ENCODE data around the gene SPATA13.

SPATA13 gene

DNA sequence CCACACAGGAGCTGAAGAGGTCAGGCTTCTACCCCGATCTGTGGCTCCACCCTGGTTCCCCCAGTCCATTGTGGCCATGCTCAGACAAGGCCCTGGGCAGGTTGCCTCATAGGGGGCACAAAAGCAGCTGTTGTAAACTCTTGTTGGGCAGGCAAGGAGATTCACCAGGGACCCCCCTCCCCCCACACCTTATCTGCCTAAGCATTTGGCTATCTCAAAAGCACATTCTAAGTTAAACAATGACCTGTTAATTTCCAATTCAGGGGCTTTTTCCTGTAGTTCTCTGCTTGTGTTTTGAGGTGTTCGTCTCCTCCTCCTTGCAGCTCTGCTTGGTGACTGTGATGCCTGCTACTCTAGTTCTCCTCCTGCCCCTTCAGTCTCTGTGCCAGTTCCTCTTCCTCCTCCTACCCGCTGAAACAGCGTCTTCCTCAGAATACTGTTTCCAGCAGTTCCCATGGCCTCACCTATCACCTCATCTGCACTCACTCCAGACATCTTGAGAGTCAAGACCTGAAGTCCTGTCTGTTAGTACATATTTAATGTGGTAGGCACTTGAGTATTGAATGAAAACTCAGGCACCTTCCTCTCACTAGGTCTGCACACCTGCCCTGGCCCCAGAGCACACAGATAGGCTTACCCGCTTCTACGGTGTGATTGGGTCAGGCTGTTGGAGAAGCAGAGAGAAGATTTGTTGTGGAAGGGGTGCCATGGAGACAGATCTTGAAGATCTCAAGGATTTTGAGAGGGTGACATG, 31.7 kb downstream of the SPATA13 start:
- no peak for TF ChIP-seq FOXM1 (IDR thresholded peaks at IDR 0.05; ENCODE audit: borderline replicate concordance, low read depth)
- TF ChIP-seq CEBPB (IDR thresholded peaks at IDR 0.05): no peak

GRCh38 chr13:24192811-24193162, 32.3 kb downstream of the SPATA13 start:
- TF ChIP-seq, protein P1, sequence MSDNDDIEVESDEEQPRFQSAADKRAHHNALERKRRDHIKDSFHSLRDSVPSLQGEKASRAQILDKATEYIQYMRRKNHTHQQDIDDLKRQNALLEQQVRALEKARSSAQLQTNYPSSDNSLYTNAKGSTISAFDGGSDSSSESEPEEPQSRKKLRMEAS (IDR thresholded peaks at IDR 0.05): no peak
- TF ChIP-seq CEBPB (IDR thresholded peaks at IDR 0.05) (no peak), CREB1 (IDR thresholded peaks at IDR 0.05; ENCODE audit: low read depth) (no peak), TAF1 (IDR thresholded peaks at IDR 0.05; ENCODE audit: low read depth) (no peak), YY1 (IDR thresholded peaks at IDR 0.05; ENCODE audit: low read depth) (no peak), FOXM1 (IDR thresholded peaks at IDR 0.05; ENCODE audit: borderline replicate concordance, low read depth) (no peak), EGR1 (IDR thresholded peaks at IDR 0.05) (no peak), TCF12 (IDR thresholded peaks at IDR 0.05; ENCODE audit: low read depth) (no peak), NFIC (IDR thresholded peaks at IDR 0.05) (no peak)
- TF ChIP-seq, protein P2, sequence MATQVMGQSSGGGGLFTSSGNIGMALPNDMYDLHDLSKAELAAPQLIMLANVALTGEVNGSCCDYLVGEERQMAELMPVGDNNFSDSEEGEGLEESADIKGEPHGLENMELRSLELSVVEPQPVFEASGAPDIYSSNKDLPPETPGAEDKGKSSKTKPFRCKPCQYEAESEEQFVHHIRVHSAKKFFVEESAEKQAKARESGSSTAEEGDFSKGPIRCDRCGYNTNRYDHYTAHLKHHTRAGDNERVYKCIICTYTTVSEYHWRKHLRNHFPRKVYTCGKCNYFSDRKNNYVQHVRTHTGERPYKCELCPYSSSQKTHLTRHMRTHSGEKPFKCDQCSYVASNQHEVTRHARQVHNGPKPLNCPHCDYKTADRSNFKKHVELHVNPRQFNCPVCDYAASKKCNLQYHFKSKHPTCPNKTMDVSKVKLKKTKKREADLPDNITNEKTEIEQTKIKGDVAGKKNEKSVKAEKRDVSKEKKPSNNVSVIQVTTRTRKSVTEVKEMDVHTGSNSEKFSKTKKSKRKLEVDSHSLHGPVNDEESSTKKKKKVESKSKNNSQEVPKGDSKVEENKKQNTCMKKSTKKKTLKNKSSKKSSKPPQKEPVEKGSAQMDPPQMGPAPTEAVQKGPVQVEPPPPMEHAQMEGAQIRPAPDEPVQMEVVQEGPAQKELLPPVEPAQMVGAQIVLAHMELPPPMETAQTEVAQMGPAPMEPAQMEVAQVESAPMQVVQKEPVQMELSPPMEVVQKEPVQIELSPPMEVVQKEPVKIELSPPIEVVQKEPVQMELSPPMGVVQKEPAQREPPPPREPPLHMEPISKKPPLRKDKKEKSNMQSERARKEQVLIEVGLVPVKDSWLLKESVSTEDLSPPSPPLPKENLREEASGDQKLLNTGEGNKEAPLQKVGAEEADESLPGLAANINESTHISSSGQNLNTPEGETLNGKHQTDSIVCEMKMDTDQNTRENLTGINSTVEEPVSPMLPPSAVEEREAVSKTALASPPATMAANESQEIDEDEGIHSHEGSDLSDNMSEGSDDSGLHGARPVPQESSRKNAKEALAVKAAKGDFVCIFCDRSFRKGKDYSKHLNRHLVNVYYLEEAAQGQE (IDR thresholded peaks at IDR 0.05; ENCODE audit: low read depth): no peak

GRCh38 chr13:24194447-24194846, 33.9 kb downstream of the SPATA13 start:
- no peak for TF ChIP-seq ZBTB7A (IDR thresholded peaks at IDR 0.05; ENCODE audit: low read depth)
- TF ChIP-seq YY1 (IDR thresholded peaks at IDR 0.05; ENCODE audit: low read depth): no peak
- TF ChIP-seq TEAD4 (IDR thresholded peaks at IDR 0.05): no peak
- no peak for TF ChIP-seq EGR1 (IDR thresholded peaks at IDR 0.05)
- TF ChIP-seq FOXM1 (IDR thresholded peaks at IDR 0.05; ENCODE audit: borderline replicate concordance, low read depth): no peak
- no peak for TF ChIP-seq CEBPB (IDR thresholded peaks at IDR 0.05)
- TF ChIP-seq TAF1 (IDR thresholded peaks at IDR 0.05; ENCODE audit: low read depth): no peak
- no peak for TF ChIP-seq CREB1 (IDR thresholded peaks at IDR 0.05; ENCODE audit: low read depth)
- TF ChIP-seq NFIC (IDR thresholded peaks at IDR 0.05): no peak
- TF ChIP-seq EP300 (IDR thresholded peaks at IDR 0.05; ENCODE audit: borderline replicate concordance): no peak
- TF ChIP-seq, protein P3, sequence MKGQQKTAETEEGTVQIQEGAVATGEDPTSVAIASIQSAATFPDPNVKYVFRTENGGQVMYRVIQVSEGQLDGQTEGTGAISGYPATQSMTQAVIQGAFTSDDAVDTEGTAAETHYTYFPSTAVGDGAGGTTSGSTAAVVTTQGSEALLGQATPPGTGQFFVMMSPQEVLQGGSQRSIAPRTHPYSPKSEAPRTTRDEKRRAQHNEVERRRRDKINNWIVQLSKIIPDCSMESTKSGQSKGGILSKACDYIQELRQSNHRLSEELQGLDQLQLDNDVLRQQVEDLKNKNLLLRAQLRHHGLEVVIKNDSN (IDR thresholded peaks at IDR 0.05): no peak
- TF ChIP-seq TCF12 (IDR thresholded peaks at IDR 0.05; ENCODE audit: low read depth): no peak
- TF ChIP-seq, protein P2 (IDR thresholded peaks at IDR 0.05; ENCODE audit: low read depth): no peak
- no peak for TF ChIP-seq RAD21 (IDR thresholded peaks at IDR 0.05; ENCODE audit: low read depth)
- TF ChIP-seq, protein P1 (IDR thresholded peaks at IDR 0.05): no peak

- TF ChIP-seq RAD21 (IDR thresholded peaks at IDR 0.05; ENCODE audit: low read depth) (no peak), FOXM1 (IDR thresholded peaks at IDR 0.05; ENCODE audit: borderline replicate concordance, low read depth) (no peak), TCF12 (IDR thresholded peaks at IDR 0.05; ENCODE audit: low read depth) (no peak), TAF1 (IDR thresholded peaks at IDR 0.05; ENCODE audit: low read depth) (no peak), EGR1 (IDR thresholded peaks at IDR 0.05) (no peak), CEBPB (IDR thresholded peaks at IDR 0.05) (no peak), EP300 (IDR thresholded peaks at IDR 0.05; ENCODE audit: borderline replicate concordance) (no peak), NFIC (IDR thresholded peaks at IDR 0.05) (no peak), ZBTB7A (IDR thresholded peaks at IDR 0.05; ENCODE audit: low read depth) (no peak), TEAD4 (IDR thresholded peaks at IDR 0.05) (no peak), CREB1 (IDR thresholded peaks at IDR 0.05; ENCODE audit: low read depth) (no peak), YY1 (IDR thresholded peaks at IDR 0.05; ENCODE audit: low read depth) (no peak)
- TF ChIP-seq, protein P3 (IDR thresholded peaks at IDR 0.05): no peak
- TF ChIP-seq, protein P1 (IDR thresholded peaks at IDR 0.05): no peak
- TF ChIP-seq, protein P2 (IDR thresholded peaks at IDR 0.05; ENCODE audit: low read depth): no peak
Measured at GRCh38 chr13:24195626-24196025, 35.1 kb downstream of the SPATA13 start.
